ENCODE measurements around the gene PNLDC1. TPM values are rescaled to one million over a fixed set of nuclear protein-coding genes. Genes with fewer than 3 reads are reported as not detected.
A peak's percentile ranks its signal among the peaks of the same experiment; 100 is the strongest.

The PNLDC1 gene
- total and polyA plus RNA-seq, 4 donors, result 0.08 to 3.1 (median 0.58) TPM; not detected in 1

- Histone ChIP-seq H3K27me3 (ENCODE audit: control insufficient read depth in 4 of 4, insufficient read depth in 4 of 4, low read length in 3 of 4) (no peaks in the 10 kb centered on the region), H3K9ac (ENCODE audit: low read depth in 1 of 2, low read length in 2 of 2) (no peak overlapping the region), H3K27ac (ENCODE audit: low read depth in 1 of 2, low read length in 2 of 2) (no peak overlapping the region), H3K4me1 (ENCODE audit: control insufficient read depth in 4 of 4, insufficient read depth in 4 of 4, low read length in 3 of 4) (no peaks in the 10 kb centered on the region), H3K9me3 (ENCODE audit: control insufficient read depth in 4 of 4, low read length in 3 of 4) (no peaks in the 10 kb centered on the region), H3K4me3 (ENCODE audit: low read depth in 1 of 3, low read length in 3 of 3) (no peak overlapping the region), H3K36me3 (ENCODE audit: control insufficient read depth in 4 of 4, insufficient read depth in 3 of 4, low read depth in 1 of 4, low read length in 3 of 4) (no peaks in the 10 kb centered on the region)
- TF ChIP-seq JUND (IDR thresholded peaks at IDR 0.05) (no peak), TAF1 (conservative IDR thresholded peaks at IDR 0.05) (no peak), RXRA (IDR thresholded peaks at IDR 0.05) (no peak), RAD21 (IDR thresholded peaks at IDR 0.05) (peak; percentile 71 to 76), ZBTB33 (IDR thresholded peaks at IDR 0.05) (no peak), CTCF (IDR thresholded peaks at IDR 0.05; ENCODE audit: low read depth, low read length, missing input control) (peak; percentile 36), HNF4A (conservative IDR thresholded peaks at IDR 0.05) (peak in 1 of 2 donors; percentile 19), EGR1 (IDR thresholded peaks at IDR 0.05; ENCODE audit: low read depth in 2 of 2) (no peak), FOXA2 (IDR thresholded peaks at IDR 0.05) (no peak), ATF3 (IDR thresholded peaks at IDR 0.05) (no peak), SP1 (IDR thresholded peaks at IDR 0.05) (no peak), HNF4G (IDR thresholded peaks at IDR 0.05) (no peak), FOXA1 (IDR thresholded peaks at IDR 0.05) (no peak), MAX (IDR thresholded peaks at IDR 0.05) (no peak), YY1 (IDR thresholded peaks at IDR 0.05) (no peak), REST (IDR thresholded peaks at IDR 0.05) (no peak), NR2F2 (IDR thresholded peaks at IDR 0.05) (no peak)
- WGBS, result 37% methylated on average over 6 of the region's 6 CpGs
- DNase-seq (ENCODE audit: low spot score), result no peak
These were observed 52.8 kb downstream of the PNLDC1 start for GRCh38 chr6:159852877-159853276.

GRCh38 chr6:159853754-159854153, 53.7 kb downstream of the PNLDC1 start:
- no peak overlapping the region for H3K27ac ChIP-seq (ENCODE audit: low read depth in 1 of 2, low read length in 2 of 2)
- DNase-seq (ENCODE audit: low spot score), result no peak
- no peaks in the 10 kb centered on the region for H3K4me1 ChIP-seq (ENCODE audit: control insufficient read depth in 4 of 4, insufficient read depth in 4 of 4, low read length in 3 of 4)
- no peak overlapping the region for H3K4me3 ChIP-seq (ENCODE audit: low read depth in 1 of 3, low read length in 3 of 3)
- TF ChIP-seq NR2F2 (IDR thresholded peaks at IDR 0.05) (no peak), GABPA (IDR thresholded peaks at IDR 0.05 in 1 of 2, conservative IDR thresholded peaks at IDR 0.05 in 1 of 2) (no peak), SP1 (IDR thresholded peaks at IDR 0.05) (no peak), RAD21 (IDR thresholded peaks at IDR 0.05) (no peak), YY1 (IDR thresholded peaks at IDR 0.05) (no peak), HNF4A (conservative IDR thresholded peaks at IDR 0.05) (no peak), MAX (IDR thresholded peaks at IDR 0.05) (no peak), JUND (IDR thresholded peaks at IDR 0.05) (no peak), RXRA (IDR thresholded peaks at IDR 0.05) (no peak)
- H3K36me3 ChIP-seq (ENCODE audit: control insufficient read depth in 4 of 4, insufficient read depth in 3 of 4, low read depth in 1 of 4, low read length in 3 of 4), result no peaks in the 10 kb centered on the region
- H3K27me3 ChIP-seq (ENCODE audit: control insufficient read depth in 4 of 4, insufficient read depth in 4 of 4, low read length in 3 of 4), result no peaks in the 10 kb centered on the region
- no peak overlapping the region for H3K9ac ChIP-seq (ENCODE audit: low read depth in 1 of 2, low read length in 2 of 2)
- H3K9me3 ChIP-seq (ENCODE audit: control insufficient read depth in 4 of 4, low read length in 3 of 4), result no peaks in the 10 kb centered on the region

All from liver (tissue), 9 donors.